ENCODE results near the gene RNU7-1. TPM values are rescaled to one million over a fixed set of nuclear protein-coding genes. Genes with fewer than 3 reads are reported as not detected.

RNU7-1 gene
- total and polyA plus RNA-seq, 2 donors (not counting 1 experiment from before 2014, with no cell fraction given) = not detected

GRCh38 chr12:6959058-6959804, 15.6 kb downstream of the RNU7-1 start:
- DNase-seq = peak; percentile 90
- no peaks in the 10 kb centered on the region for H3K9me3 ChIP-seq (ENCODE audit: control extremely low read depth in 1 of 3, control insufficient read depth in 2 of 3, insufficient read depth in 1 of 3, low read length in 2 of 3)
- no peaks in the 10 kb centered on the region for H3K27me3 ChIP-seq (replicated peaks in 1 of 4; ENCODE audit: control extremely low read depth in 1 of 4, control insufficient read depth in 3 of 4, insufficient read depth in 4 of 4, low read length in 3 of 4)
- peaks cover 62% of the 10 kb centered on the region for H3K79me2 ChIP-seq (ENCODE audit: control insufficient read depth, insufficient read depth, low read length)
- H3K4me1 Mint-ChIP-seq = peaks cover 93% of the 10 kb centered on the region
- peak overlapping the region; percentile 98 for H3K27ac Mint-ChIP-seq
- peak overlapping the region; percentile 95 to 99 for H3K27ac ChIP-seq (ENCODE audit: low read length in 2 of 2)
- H3K9ac ChIP-seq (ENCODE audit: low read length) = peak overlapping the region; percentile 69
- 16% methylated on average over 13 of the region's 24 CpGs for WGBS (ENCODE audit: insufficient coverage)
- peak overlapping the region; percentile 91 for H3K4me3 Mint-ChIP-seq
- H3K27me3 Mint-ChIP-seq = no peaks in the 10 kb centered on the region
- TF ChIP-seq CTCF (IDR thresholded peaks at IDR 0.05) (no peak), EZH2 (IDR thresholded peaks at IDR 0.05; ENCODE audit: borderline replicate concordance, insufficient read depth, low read depth, low read length, poor library complexity, severe bottlenecking) (no peak)
- peaks cover 95 to 98% of the 10 kb centered on the region in 2 donors for H3K4me1 ChIP-seq (ENCODE audit: control insufficient read depth in 2 of 2, insufficient read depth in 2 of 2, low read length in 2 of 2)
- no peaks in the 10 kb centered on the region for H3K9me3 Mint-ChIP-seq (ENCODE audit: insufficient read depth)
- peaks cover 32% of the 10 kb centered on the region for H4K20me1 ChIP-seq (ENCODE audit: control insufficient read depth, insufficient read depth, low read length, poor library complexity, severe bottlenecking)
- H3K36me3 ChIP-seq (replicated peaks in 1 of 2; ENCODE audit: control extremely low read depth in 1 of 2, control insufficient read depth in 1 of 2, extremely low read depth in 1 of 2, insufficient read depth in 2 of 2, low read length in 1 of 2) = peaks cover 0 to 78% of the 10 kb centered on the region in 2 experiments
- ChIA-PET CTCF (interaction anchor here (0.6 to 13.5 kb wide), 10 partner anchors 9 to 206 kb away, joined by 3 to 944 read pairs (median 6); partner anchors contain the start of genes C12orf57, MLF2, PTPN6 and RNU7-1), POLR2A (interaction anchor here (0.6 to 18.2 kb wide), 10 partner anchors 10 to 658 kb away, joined by 3 to 662 read pairs (median 4); partner anchors contain the start of genes C12orf57, ENO2, PTPN6 and RNU7-1)
- peak overlapping the region; percentile 40 to 57 (median 46) for H3K4me3 ChIP-seq (ENCODE audit: control extremely low read depth in 1 of 5, extremely low read depth in 1 of 5, insufficient read depth in 1 of 5, low read depth in 2 of 5, low read length in 4 of 5)
- H2AFZ ChIP-seq (ENCODE audit: insufficient read depth, low read depth, low read length, poor library complexity, severe bottlenecking) = peak overlapping the region; percentile 38
- peak overlapping the region; percentile 92 for H3K4me2 ChIP-seq (replicated peaks; ENCODE audit: low read depth, low read length, poor library complexity, severe bottlenecking)
- intact Hi-C loops (cut with micrococcal nuclease) = loop anchor here (1.0 kb wide), 1 partner anchor 8 kb away; the partner anchor contains the start of gene PTPN6
- ATAC-seq (ENCODE audit: low read depth) = peak; percentile 60

Data from B cell (primary cell).